Esophagus squamous epithelium (tissue), 5 donors: ENCODE data around the gene ANTXR2. TPM values are rescaled to one million over a fixed set of nuclear protein-coding genes. Genes with fewer than 3 reads are reported as not detected.

Experiments used
- DNase-seq: peaks from one replicate; lab custom pipeline; 2025; lab: John Stamatoyannopoulos, UW
- H3K27ac ChIP-seq, 4 donors: fragments of 200-600 bp; sonication (generic); one replicate each; pipeline ENCODE4 v1.5.1; 2016 to 2019; ENCODE audit warnings: mild to moderate bottlenecking in 1 of 4
- H3K27me3 ChIP-seq, 4 donors: fragments of 200-600 bp; sonication (generic); 1 replicate in 3 of 4; 2 replicates in 1 of 4; pipeline versions ENCODE4 v1.5.1 to v1.6.0; 2017 to 2021; ENCODE audit warnings: antibody characterized with exemption in 1 of 4
- H3K36me3 ChIP-seq, 3 donors: fragments of 200-600 bp; sonication (generic); one replicate each; pipeline ENCODE4 v1.5.1; 2016 to 2019
- H3K4me1 ChIP-seq, 3 donors: fragments of 200-600 bp; sonication (generic); one replicate each; pipeline ENCODE4 v1.5.1; 2017 to 2019
- H3K4me3 ChIP-seq, 4 donors: fragments of 200-600 bp; sonication (generic); 1 replicate in 3 of 4; 2 replicates in 1 of 4; pipeline ENCODE4 v1.5.1; 2016 to 2019; ENCODE audit warnings: mild to moderate bottlenecking in 2 of 4, moderate library complexity in 1 of 4
- H3K9me3 ChIP-seq, 3 donors: fragments of 200-600 bp; sonication (generic); one replicate each; pipeline ENCODE4 v1.5.1; 2016 to 2019
- POLR2A ChIP-seq, 4 donors: fragments of 450-650 bp; IDR thresholded peaks; one replicate each; pipeline ENCODE4 v1.6.1; 2017; ENCODE audit warnings: antibody characterized with exemption in 4 of 4, mild to moderate bottlenecking in 4 of 4, moderate library complexity in 3 of 4
- WGBS, 2 donors: methylation state at CpG; one replicate each; pipeline ENCODE4 v1.1.5; 2018; 5-methylcytosine and 5-hydroxymethylcytosine counted together
- intact Hi-C: fragments of 100-400 bp; cut with DNase I; formaldehyde crosslinking; loops from one replicate; pipeline ENCODE4 v1.15.0; 2022
- total RNA-seq, 4 donors: library from RNA; depleted of rRNA; stranded (reverse); fragments of >200 nt; gene quantifications; one replicate each; pipeline ENCODE4 v1.1.0, GENCODE V29; 2016
- TF ChIP-seq, protein P1 (sequence below), 6 experiments: fragments of 450-650 bp in 4 of 6; fragments of 200-600 bp in 2 of 6; sonication (generic) in 2 of 6; IDR thresholded peaks; one replicate each; pipeline ENCODE4 v1.5.1; 2016 to 2019; ENCODE audit warnings: antibody characterized with exemption in 6 of 6, mild to moderate bottlenecking in 4 of 6, moderate library complexity in 4 of 6
- donor health status: DM: yes; HTN: yes; CAD: no.

The ANTXR2 gene
- total RNA-seq, 4 donors from 2014 or later = 1.6 to 60.3 (median 21.5) TPM

- Histone ChIP-seq H3K4me3 (no peak overlapping the region), H3K9me3 (no peaks in the 10 kb centered on the region), H3K27ac (no peak overlapping the region), H3K36me3 (peaks cover 0 to 4% (median 0%) of the 10 kb centered on the region in 3 donors), H3K27me3 (no peaks in the 10 kb centered on the region), H3K4me1 (no peaks in the 10 kb centered on the region)
- TF ChIP-seq, protein P1, sequence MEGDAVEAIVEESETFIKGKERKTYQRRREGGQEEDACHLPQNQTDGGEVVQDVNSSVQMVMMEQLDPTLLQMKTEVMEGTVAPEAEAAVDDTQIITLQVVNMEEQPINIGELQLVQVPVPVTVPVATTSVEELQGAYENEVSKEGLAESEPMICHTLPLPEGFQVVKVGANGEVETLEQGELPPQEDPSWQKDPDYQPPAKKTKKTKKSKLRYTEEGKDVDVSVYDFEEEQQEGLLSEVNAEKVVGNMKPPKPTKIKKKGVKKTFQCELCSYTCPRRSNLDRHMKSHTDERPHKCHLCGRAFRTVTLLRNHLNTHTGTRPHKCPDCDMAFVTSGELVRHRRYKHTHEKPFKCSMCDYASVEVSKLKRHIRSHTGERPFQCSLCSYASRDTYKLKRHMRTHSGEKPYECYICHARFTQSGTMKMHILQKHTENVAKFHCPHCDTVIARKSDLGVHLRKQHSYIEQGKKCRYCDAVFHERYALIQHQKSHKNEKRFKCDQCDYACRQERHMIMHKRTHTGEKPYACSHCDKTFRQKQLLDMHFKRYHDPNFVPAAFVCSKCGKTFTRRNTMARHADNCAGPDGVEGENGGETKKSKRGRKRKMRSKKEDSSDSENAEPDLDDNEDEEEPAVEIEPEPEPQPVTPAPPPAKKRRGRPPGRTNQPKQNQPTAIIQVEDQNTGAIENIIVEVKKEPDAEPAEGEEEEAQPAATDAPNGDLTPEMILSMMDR (IDR thresholded peaks at IDR 0.05) = no peak
- TF ChIP-seq POLR2A (IDR thresholded peaks at IDR 0.05) = no peak
- intact Hi-C loops = no loop called here
- WGBS, 2 donors = 83 to 93% methylated on average over 4 of the region's 4 CpGs
- DNase-seq = no peak
Measured at GRCh38 chr4:79983431-79983830, 89.6 kb downstream of the ANTXR2 start.

DNA sequence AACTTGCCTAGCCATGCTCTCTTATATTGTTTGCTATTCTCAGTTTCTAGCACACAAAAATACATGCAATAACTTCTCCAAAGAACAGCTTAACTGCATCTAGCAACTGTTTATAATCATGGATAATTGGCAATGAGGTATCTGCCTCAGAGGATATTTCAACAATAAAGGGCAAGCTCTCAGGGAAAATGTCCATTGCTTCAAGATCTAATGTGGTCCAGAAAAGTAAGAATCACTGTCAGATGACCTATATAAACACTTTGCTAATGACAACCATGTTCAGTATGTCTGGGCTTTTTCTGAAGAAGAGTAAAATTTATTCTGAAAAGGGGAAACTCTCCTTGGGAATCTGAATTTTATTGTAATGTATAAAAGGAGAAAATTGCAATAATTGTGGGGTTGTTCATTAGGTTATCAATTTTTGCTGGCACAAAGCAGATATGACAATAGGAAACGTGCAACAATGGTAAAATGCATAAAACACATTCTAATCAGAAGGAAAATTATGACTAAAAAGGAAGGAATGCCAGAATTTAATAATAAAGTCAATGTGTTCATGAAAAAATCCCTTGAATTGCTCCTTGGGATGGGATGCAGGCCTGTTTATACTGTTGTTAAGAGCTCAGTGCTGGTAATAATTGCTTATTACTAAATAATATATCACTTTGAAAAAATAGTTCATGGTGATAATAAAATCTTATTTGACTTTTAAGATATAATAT, 90.3 kb downstream of the ANTXR2 start:
- DNase-seq = no peak
- Histone ChIP-seq H3K4me3 (no peak overlapping the region), H3K36me3 (peaks cover 0 to 8% (median 0%) of the 10 kb centered on the region in 3 donors), H3K27me3 (no peaks in the 10 kb centered on the region), H3K9me3 (no peaks in the 10 kb centered on the region), H3K4me1 (no peaks in the 10 kb centered on the region), H3K27ac (no peak overlapping the region)
- intact Hi-C loops = no loop called here
- TF ChIP-seq, protein P1 (IDR thresholded peaks at IDR 0.05) = no peak
- TF ChIP-seq POLR2A (IDR thresholded peaks at IDR 0.05) = no peak
- 58 to 65% methylated on average over 1 of the region's 1 CpG for WGBS, 2 donors

GRCh38 chr4:79980448-79980847, 92.6 kb downstream of the ANTXR2 start:
- TF ChIP-seq, protein P1 (IDR thresholded peaks at IDR 0.05) = no peak
- TF ChIP-seq POLR2A (IDR thresholded peaks at IDR 0.05) = no peak
- Histone ChIP-seq H3K36me3 (peaks cover 0 to 28% (median 0%) of the 10 kb centered on the region in 3 donors), H3K9me3 (no peaks in the 10 kb centered on the region), H3K4me1 (no peaks in the 10 kb centered on the region), H3K4me3 (no peak overlapping the region), H3K27me3 (no peaks in the 10 kb centered on the region), H3K27ac (no peak overlapping the region)
- 62 to 80% methylated on average over 2 of the region's 2 CpGs for WGBS, 2 donors
- intact Hi-C loops = no loop called here
- no peak for DNase-seq

DNA sequence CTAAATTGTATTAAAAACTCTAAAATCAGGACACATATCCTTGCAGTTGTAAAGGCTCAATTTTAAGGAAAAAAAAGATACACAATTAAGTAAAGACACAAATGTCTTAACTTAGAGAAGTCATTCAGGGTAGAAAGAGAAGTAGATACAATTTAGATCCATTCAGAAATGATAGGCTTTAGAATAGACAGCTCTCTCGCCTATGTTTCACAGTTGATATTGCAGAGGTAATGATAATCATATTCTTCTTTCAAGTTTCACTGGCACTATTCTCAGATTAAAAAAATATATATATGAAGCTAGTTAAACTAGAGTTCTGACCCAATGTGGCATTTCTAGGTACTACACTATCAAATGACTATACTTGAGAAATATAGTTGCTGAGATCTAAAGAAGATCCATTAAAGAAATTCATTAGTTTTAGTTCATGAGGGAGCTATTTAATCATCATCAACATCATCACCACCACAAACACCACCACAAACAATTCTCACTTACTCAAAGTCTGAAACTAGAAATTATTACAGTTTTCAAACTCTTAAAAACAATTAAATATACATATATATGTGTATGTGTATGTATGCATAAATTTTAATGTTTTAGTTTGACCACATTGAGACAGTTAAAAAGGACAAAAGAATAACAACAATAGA, 93.1 kb downstream of the ANTXR2 start:
- Histone ChIP-seq H3K27me3 (no peaks in the 10 kb centered on the region), H3K36me3 (peaks cover 0 to 28% (median 0%) of the 10 kb centered on the region in 3 donors), H3K4me3 (no peak overlapping the region), H3K9me3 (no peaks in the 10 kb centered on the region), H3K27ac (no peak overlapping the region), H3K4me1 (no peaks in the 10 kb centered on the region)
- no peak for TF ChIP-seq POLR2A (IDR thresholded peaks at IDR 0.05)
- TF ChIP-seq, protein P1 (IDR thresholded peaks at IDR 0.05) = no peak
- intact Hi-C loops = no loop called here
- no peak for DNase-seq
- 84 to 89% methylated on average over 1 of the region's 1 CpG for WGBS, 2 donors
